Left ventricle myocardium inferior (tissue), 1 donor: ENCODE results near the gene TRMT2B. TPM values are rescaled to one million over a fixed set of nuclear protein-coding genes. Genes with fewer than 3 reads are reported as not detected.
"Not testable (repeated sequence)": the region's sequence is repeated elsewhere in the genome, so short reads cannot be mapped to it uniquely, and the experiment has no call there.

Experiments
- DNase-seq: peaks from one replicate; pipeline ENCODE4 v3.0.0-alpha.2; 2020
- H3K27ac ChIP-seq: fragments of 200-600 bp; replicated peaks from 2 replicates; pipeline ENCODE4 v1.8.0; 2021
- H3K27me3 ChIP-seq: fragments of 200-600 bp; 2 replicates; pipeline ENCODE4 v1.8.0; 2021; ENCODE audit warnings: low read depth
- H3K36me3 ChIP-seq: fragments of 200-600 bp; 2 replicates; pipeline ENCODE4 v1.8.0; 2021
- H3K4me1 ChIP-seq: fragments of 200-600 bp; 2 replicates; pipeline ENCODE4 v1.8.0; 2021
- H3K4me3 ChIP-seq: fragments of 200-600 bp; 2 replicates; pipeline ENCODE4 v1.8.0; 2021; ENCODE audit warnings: mild to moderate bottlenecking, moderate library complexity
- H3K9me3 ChIP-seq: fragments of 200-600 bp; replicated peaks from 2 replicates; pipeline ENCODE4 v1.8.0; 2021
- CTCF ChIP-seq: fragments of 200-600 bp; IDR thresholded peaks from 2 replicates; pipeline ENCODE4 v1.8.0; 2021; ENCODE audit warnings: antibody characterized with exemption, mild to moderate bottlenecking, borderline replicate concordance
- intact Hi-C: fragments of 100-400 bp; cut with micrococcal nuclease; formaldehyde crosslinking; loops from one replicate; pipeline ENCODE4 v1.11.0; 2022
- total RNA-seq: library from RNA; stranded (reverse); fragmentation: NEBNext Ultra II Directional; extraction: Animal tissue kit (Norgen Biotek cat#: 25700); gene quantifications from one replicate; pipeline ENCODE4 v1.2.1, GENCODE V29; 2021
- donor health status: DM: no; HTN: yes; CAD: no; lungs with severe emphysema.

The TRMT2B gene
- total RNA-seq, 1 donor from 2014 or later = 17.3 TPM

GRCh38 chrX:101079736-101080270 is 27.9 kb upstream of the TRMT2B start:
- Histone ChIP-seq H3K36me3 (no peaks in the 10 kb centered on the region), H3K4me1 (no peaks in the 10 kb centered on the region), H3K9me3 (no peaks in the 10 kb centered on the region), H3K27ac (no peak overlapping the region), H3K4me3 (peak overlapping the region; percentile 52), H3K27me3 (no peaks in the 10 kb centered on the region)
- no peak for DNase-seq
- TF ChIP-seq CTCF = no peak
- intact Hi-C loops = no loop called here

- peak within 1 kb of the TSS; percentile 52 for H3K4me3 ChIP-seq
- TF ChIP-seq CTCF = no peak
- no peaks in the 10 kb centered on the region for H3K36me3 ChIP-seq
- no peak within 1 kb of the TSS for H3K27ac ChIP-seq
- no peaks in the 10 kb centered on the region for H3K9me3 ChIP-seq
- no peak for DNase-seq
- no peaks in the 10 kb centered on the region for H3K27me3 ChIP-seq
- intact Hi-C loops = no loop called here
- no peaks in the 10 kb centered on the region for H3K4me1 ChIP-seq
Observed at GRCh38 chrX:101078716-101079598, 27.0 kb upstream of the TRMT2B start, which contains the start of gene TMEM35A. TSS of gene TMEM35A (plus strand) at chrX:101078879. CDS start at chrX:101079003, 124 bp downstream.

- Histone ChIP-seq H3K27me3 (no peaks in the 10 kb centered on the region), H3K27ac (no peak overlapping the region), H3K4me1 (no peaks in the 10 kb centered on the region), H3K4me3 (no peak overlapping the region), H3K9me3 (no peaks in the 10 kb centered on the region), H3K36me3 (no peaks in the 10 kb centered on the region)
- no peak for DNase-seq
- intact Hi-C loops = no loop called here
- no peak for TF ChIP-seq CTCF
Observed at GRCh38 chrX:101071582-101071981, 19.7 kb upstream of the TRMT2B start.

- Histone ChIP-seq H3K4me1 (no peaks in the 10 kb centered on the region), H3K9me3 (no peaks in the 10 kb centered on the region), H3K27me3 (no peaks in the 10 kb centered on the region), H3K36me3 (no peaks in the 10 kb centered on the region), H3K27ac (no peak overlapping the region), H3K4me3 (no peak overlapping the region)
- TF ChIP-seq CTCF = no peak
- DNase-seq = no peak
- intact Hi-C loops = no loop called here
Observed at GRCh38 chrX:101062176-101062575, 10.3 kb upstream of the TRMT2B start.

GRCh38 chrX:101057093-101057714 is 5.3 kb upstream of the TRMT2B start:
- Histone ChIP-seq H3K36me3 (no peaks in the 10 kb centered on the region), H3K27me3 (no peaks in the 10 kb centered on the region), H3K9me3 (no peaks in the 10 kb centered on the region), H3K27ac (no peak overlapping the region), H3K4me3 (no peak overlapping the region), H3K4me1 (no peaks in the 10 kb centered on the region)
- no peak for TF ChIP-seq CTCF
- DNase-seq = no peak
- intact Hi-C loops = no loop called here

- H3K4me1 ChIP-seq, intact Hi-C loops, H3K36me3 ChIP-seq, H3K9me3 ChIP-seq, H3K27ac ChIP-seq, H3K4me3 ChIP-seq, H3K27me3 ChIP-seq, DNase-seq: not testable (repeated sequence)
Observed at GRCh38 chrX:101056551-101056950, 4.6 kb upstream of the TRMT2B start.
